Thymus (tissue), 11 donors: ENCODE measurements around the gene PNPLA1. TPM values are rescaled to one million over a fixed set of nuclear protein-coding genes. Genes with fewer than 3 reads are reported as not detected.

Source experiments
- DNase-seq, 9 donors: peaks; one replicate each; pipeline ENCODE4 v3.0.0-alpha.2; 2013; ENCODE audit warnings: low spot score in 9 of 9, low read depth in 6 of 9, missing footprints in 1 of 9
- H3K27ac ChIP-seq, 2 donors: one replicate each; pipeline ENCODE4 v1.5.1; 2013; ENCODE audit warnings: control low read depth in 1 of 2, low read depth in 1 of 2, low read length in 1 of 2, mild to moderate bottlenecking in 1 of 2, moderate library complexity in 1 of 2
- H3K27me3 ChIP-seq, 2 donors: one replicate each; pipeline ENCODE4 v1.5.1; 2013; ENCODE audit warnings: low read length in 1 of 2; ENCODE audit not compliant: control insufficient read depth in 2 of 2, insufficient read depth in 1 of 2
- H3K36me3 ChIP-seq, 2 donors: one replicate each; pipeline ENCODE4 v1.5.1; 2013; ENCODE audit warnings: low read length in 1 of 2, mild to moderate bottlenecking in 1 of 2, moderate library complexity in 1 of 2; ENCODE audit not compliant: control insufficient read depth in 2 of 2, insufficient read depth in 2 of 2
- H3K4me1 ChIP-seq, 2 donors: one replicate each; pipeline ENCODE4 v1.5.1; 2013; ENCODE audit warnings: low read length in 2 of 2; ENCODE audit not compliant: control insufficient read depth in 2 of 2, insufficient read depth in 2 of 2
- H3K4me3 ChIP-seq, 2 donors: one replicate each; pipeline ENCODE4 v1.5.1; 2013; ENCODE audit warnings: low read length in 2 of 2, control low read depth in 1 of 2, mild to moderate bottlenecking in 1 of 2
- H3K9me3 ChIP-seq, 2 donors: one replicate each; pipeline ENCODE4 v1.5.1; 2013; ENCODE audit warnings: low read length in 1 of 2, mild to moderate bottlenecking in 1 of 2; ENCODE audit not compliant: control insufficient read depth in 2 of 2, insufficient read depth in 1 of 2
- WGBS: extraction: QIAGEN DNeasy Blood & Tissue Kit; methylation state at CpG from one replicate; pipeline ENCODE4 v1.1.7; 2013; 5-methylcytosine and 5-hydroxymethylcytosine counted together
- polyA plus RNA-seq: library from polyadenylated mRNA; stranded (reverse); fragments of 200-250 nt; gene quantifications from one replicate; pipeline ENCODE4 v1.2.3, GENCODE V29; 2013
- total RNA-seq: library from RNA; stranded (reverse); fragments of 120-200 nt; gene quantifications from one replicate; pipeline ENCODE4 v1.2.4, GENCODE V29; 2013
- donor health status: healthy.

Gene PNPLA1
- total and polyA plus RNA-seq, 2 donors, result 0.09 to 0.21 TPM

GRCh38 chr6:36324715-36325114, 54.9 kb downstream of the PNPLA1 start:
- no peak for DNase-seq
- H3K36me3 ChIP-seq, result no peaks in the 10 kb centered on the region
- H3K4me3 ChIP-seq, result no peak overlapping the region
- WGBS, result 93% methylated on average over 4 of the region's 4 CpGs
- no peak overlapping the region for H3K27ac ChIP-seq
- peaks cover 0 to 24% of the 10 kb centered on the region in 2 donors for H3K27me3 ChIP-seq
- no peaks in the 10 kb centered on the region for H3K9me3 ChIP-seq
- no peaks in the 10 kb centered on the region for H3K4me1 ChIP-seq

GRCh38 chr6:36326356-36326995, 56.6 kb downstream of the PNPLA1 start:
- H3K4me3 ChIP-seq, result no peak overlapping the region
- H3K4me1 ChIP-seq, result no peaks in the 10 kb centered on the region
- H3K27ac ChIP-seq, result no peak overlapping the region
- no peaks in the 10 kb centered on the region for H3K9me3 ChIP-seq
- DNase-seq, result no peak
- peaks cover 0 to 33% of the 10 kb centered on the region in 2 donors for H3K27me3 ChIP-seq
- WGBS, result 95% methylated on average over 7 of the region's 7 CpGs
- no peaks in the 10 kb centered on the region for H3K36me3 ChIP-seq

- H3K27me3 ChIP-seq, result peaks cover 0 to 39% of the 10 kb centered on the region in 2 donors
- no peaks in the 10 kb centered on the region for H3K9me3 ChIP-seq
- no peaks in the 10 kb centered on the region for H3K36me3 ChIP-seq
- 53% methylated on average over 6 of the region's 6 CpGs for WGBS
- H3K4me1 ChIP-seq, result no peaks in the 10 kb centered on the region
- no peak overlapping the region for H3K27ac ChIP-seq
- no peak for DNase-seq
- H3K4me3 ChIP-seq, result no peak overlapping the region
Measured at GRCh38 chr6:36327226-36327918, 57.5 kb downstream of the PNPLA1 start.

- H3K4me1 ChIP-seq, result no peaks in the 10 kb centered on the region
- no peak for DNase-seq
- no peaks in the 10 kb centered on the region for H3K9me3 ChIP-seq
- no peak overlapping the region for H3K27ac ChIP-seq
- no peak overlapping the region for H3K4me3 ChIP-seq
- H3K27me3 ChIP-seq, result peaks cover 0 to 42% of the 10 kb centered on the region in 2 donors
- no peaks in the 10 kb centered on the region for H3K36me3 ChIP-seq
Measured at GRCh38 chr6:36327919-36328236, 58.0 kb downstream of the PNPLA1 start.

- H3K4me1 ChIP-seq, result no peaks in the 10 kb centered on the region
- no peaks in the 10 kb centered on the region for H3K36me3 ChIP-seq
- no peaks in the 10 kb centered on the region for H3K9me3 ChIP-seq
- peaks cover 0 to 49% of the 10 kb centered on the region in 2 donors for H3K27me3 ChIP-seq
- DNase-seq, result no peak
- WGBS, result 90% methylated on average over 7 of the region's 7 CpGs
- no peak overlapping the region for H3K4me3 ChIP-seq
- H3K27ac ChIP-seq, result no peak overlapping the region
Measured at GRCh38 chr6:36328600-36328999, 58.7 kb downstream of the PNPLA1 start.

GRCh38 chr6:36329798-36330291, 60.0 kb downstream of the PNPLA1 start:
- no peaks in the 10 kb centered on the region for H3K4me1 ChIP-seq
- H3K9me3 ChIP-seq, result no peaks in the 10 kb centered on the region
- no peak for DNase-seq
- no peak overlapping the region for H3K27ac ChIP-seq
- no peak overlapping the region for H3K4me3 ChIP-seq
- H3K36me3 ChIP-seq, result no peaks in the 10 kb centered on the region
- WGBS, result 90% methylated on average over 14 of the region's 14 CpGs
- peaks cover 0 to 60% of the 10 kb centered on the region in 2 donors for H3K27me3 ChIP-seq

GRCh38 chr6:36330366-36330765, 60.5 kb downstream of the PNPLA1 start:
- H3K4me3 ChIP-seq, result no peak overlapping the region
- H3K36me3 ChIP-seq, result no peaks in the 10 kb centered on the region
- 96% methylated on average over 14 of the region's 14 CpGs for WGBS
- H3K9me3 ChIP-seq, result no peaks in the 10 kb centered on the region
- DNase-seq, result no peak
- no peak overlapping the region for H3K27ac ChIP-seq
- peaks cover 0 to 62% of the 10 kb centered on the region in 2 donors for H3K27me3 ChIP-seq
- no peaks in the 10 kb centered on the region for H3K4me1 ChIP-seq

- peaks cover 0 to 65% of the 10 kb centered on the region in 2 donors for H3K27me3 ChIP-seq
- DNase-seq, result no peak
- H3K9me3 ChIP-seq, result no peaks in the 10 kb centered on the region
- H3K4me1 ChIP-seq, result no peaks in the 10 kb centered on the region
- no peak overlapping the region for H3K27ac ChIP-seq
- 95% methylated on average over 6 of the region's 6 CpGs for WGBS
- no peaks in the 10 kb centered on the region for H3K36me3 ChIP-seq
- H3K4me3 ChIP-seq, result no peak overlapping the region
Measured at GRCh38 chr6:36331381-36331780, 61.5 kb downstream of the PNPLA1 start.

GRCh38 chr6:36333171-36333895, 63.5 kb downstream of the PNPLA1 start:
- WGBS, result 87% methylated on average over 8 of the region's 8 CpGs
- Histone ChIP-seq H3K27ac (no peak overlapping the region), H3K4me3 (no peak overlapping the region)

More at GRCh38 chr6:36333171-36333895, 63.5 kb downstream of the PNPLA1 start:
- no peaks in the 10 kb centered on the region for H3K4me1 ChIP-seq
- H3K9me3 ChIP-seq, result no peaks in the 10 kb centered on the region
- H3K36me3 ChIP-seq, result no peaks in the 10 kb centered on the region
- H3K27me3 ChIP-seq, result peaks cover 0 to 61% of the 10 kb centered on the region in 2 donors
- no peak for DNase-seq
